Measurements from ENCODE around the gene SMC5. TPM values are rescaled to one million over a fixed set of nuclear protein-coding genes. Genes with fewer than 3 reads are reported as not detected.

The SMC5 gene
- total RNA-seq (2022; extraction: Qiagen RNA extraction; ENCODE audit: low read depth), result 10.9 to 19.5 TPM (median 17.1 TPM) in 5 replicates

GRCh38 chr9:70258692-70259511, at the start of gene SMC5:
TSS of gene SMC5 (plus strand) at chr9:70258978. CDS start at chr9:70259079, 101 bp downstream.

Other genes with a start within 250 kb of the SMC5 start
- gene MAMDC2, start 215.1 kb upstream of the SMC5 start, total RNA-seq (2022; extraction: Qiagen RNA extraction; ENCODE audit: low read depth), result 0.20 to 0.46 TPM (median 0.28 TPM) in 5 replicates
- gene KLF9, start 155.7 kb downstream of the SMC5 start, total RNA-seq (2022; extraction: Qiagen RNA extraction; ENCODE audit: low read depth), result 0.49 to 0.71 TPM (median 0.59 TPM) in 5 replicates